Endothelial cell of umbilical vein (primary cell): Measurements from ENCODE around the gene GARIN5B. TPM values are rescaled to one million over a fixed set of nuclear protein-coding genes. Genes with fewer than 3 reads are reported as not detected.

ENCODE experiments used
- BruUV-seq: library from RNA; stranded (reverse); fragments of 400-500 nt; replicated peaks from 2 replicates; lab custom pipeline; 2021; lab: Mats Ljungman, UMichigan
- CTCF ChIA-PET: fragments of 300-600, 350-600 bp; sonication (Branson Sonifier 250); formaldehyde crosslinking; loops from one replicate; lab custom pipeline; 2021; ENCODE audit warnings: antibody characterized with exemption, inconsistent platforms; lab: Charles Lee
- POLR2A ChIA-PET: fragments of 300-600, 350-600 bp; sonication (Branson Sonifier 250); formaldehyde crosslinking; loops from one replicate; lab custom pipeline; 2021; ENCODE audit warnings: antibody characterized with exemption, inconsistent platforms; lab: Charles Lee
- DNase-seq: peaks from one replicate; pipeline ENCODE4 v3.0.0-alpha.2; 2011; ENCODE audit warnings: low read depth, low spot score
- FAIRE-seq: peaks from 2 replicates; lab custom pipeline; 2011; peaks lifted over from hg19 to GRCh38; lab: Jason Lieb, UNC
- H2AFZ ChIP-seq: 2 replicates; pipeline ENCODE4 v1.6.0; 2012; ENCODE audit warnings: low read depth, low read length, control low read depth, inconsistent platforms
- H3K27ac ChIP-seq: 2 replicates; pipeline ENCODE4 v1.5.1; 2011; ENCODE audit warnings: low read depth, mild to moderate bottlenecking, control low read depth, low read length, moderate library complexity; ENCODE audit not compliant: insufficient read depth
- H3K27me3 ChIP-seq, 2 experiments: 2 replicates each; pipeline versions ENCODE4 v1.6.0 to v1.6.1; 2011; ENCODE audit warnings: low read length in 2 of 2, mixed read lengths in 1 of 2; ENCODE audit not compliant: control insufficient read depth in 2 of 2, insufficient read depth in 2 of 2
- H3K36me3 ChIP-seq, 2 experiments: 2 replicates in 1 of 2; 3 replicates in 1 of 2; pipeline ENCODE4 v1.5.1; 2011; ENCODE audit warnings: low read length in 2 of 2, mild to moderate bottlenecking in 1 of 2, moderate library complexity in 1 of 2; ENCODE audit not compliant: control insufficient read depth in 2 of 2, insufficient read depth in 2 of 2; ENCODE audit errors: extremely low read depth in 1 of 2
- H3K4me1 ChIP-seq: 3 replicates; pipeline ENCODE4 v1.5.1; 2011; ENCODE audit warnings: mild to moderate bottlenecking, low read length; ENCODE audit not compliant: control insufficient read depth, insufficient read depth; ENCODE audit errors: extremely low read depth
- H3K4me2 ChIP-seq: 2 replicates; pipeline ENCODE4 v1.6.1; 2011; ENCODE audit warnings: low read length, control low read depth, mixed read lengths; ENCODE audit not compliant: insufficient read depth
- H3K4me3 ChIP-seq, 3 experiments: fragments of 200-600 bp in 1 of 3; sonication (generic), shearing (Covaris generic) in 1 of 3; replicated peaks in 1 of 3; 2 replicates each; pipeline ENCODE4 v1.5.1; 2011 to 2016; ENCODE audit warnings: control low read depth in 3 of 3, low read length in 3 of 3, mild to moderate bottlenecking in 2 of 3, inconsistent platforms in 1 of 3, low read depth in 1 of 3, moderate library complexity in 1 of 3; ENCODE audit not compliant: insufficient read depth in 1 of 3
- H3K79me2 ChIP-seq: 2 replicates; pipeline ENCODE4 v1.6.0; 2012; ENCODE audit warnings: low read length, inconsistent platforms; ENCODE audit not compliant: control insufficient read depth, insufficient read depth
- H3K9ac ChIP-seq: replicated peaks from 2 replicates; pipeline ENCODE3; 2011; ENCODE audit warnings: low read length, control low read depth; ENCODE audit not compliant: insufficient read depth; ENCODE audit errors: extremely low read depth
- H3K9me1 ChIP-seq: replicated peaks from 3 replicates; pipeline ENCODE4 v1.6.0; 2011; ENCODE audit warnings: mild to moderate bottlenecking, low read length; ENCODE audit not compliant: control insufficient read depth, insufficient read depth; ENCODE audit errors: extremely low read depth
- H3K9me3 ChIP-seq: replicated peaks from 2 replicates; pipeline ENCODE4 v1.5.1; 2012; ENCODE audit warnings: low read length, inconsistent platforms; ENCODE audit not compliant: control insufficient read depth, insufficient read depth
- H4K20me1 ChIP-seq: replicated peaks from 2 replicates; pipeline ENCODE3; 2011; ENCODE audit warnings: mild to moderate bottlenecking, low read length; ENCODE audit not compliant: control insufficient read depth, insufficient read depth; ENCODE audit errors: extremely low read depth
- CTCF ChIP-seq, 2 donors: IDR thresholded peaks; 1 replicate in 1 of 2; 2 replicates in 1 of 2; pipeline ENCODE4 v1.5.1; 2011; ENCODE audit warnings: low read length in 2 of 2, mild to moderate bottlenecking in 2 of 2, moderate library complexity in 2 of 2, control low read depth in 1 of 2, inconsistent platforms in 1 of 2, low read depth in 1 of 2; ENCODE audit not compliant: insufficient read depth in 1 of 2; ENCODE audit errors: extremely low read depth in 1 of 2
- EZH2 ChIP-seq: IDR thresholded peaks from 2 replicates; pipeline ENCODE4 v1.6.1; 2012; ENCODE audit warnings: borderline replicate concordance, low read depth, mild to moderate bottlenecking, moderate library complexity, low read length, inconsistent platforms; ENCODE audit not compliant: severe bottlenecking
- JUN ChIP-seq: IDR thresholded peaks from 2 replicates; pipeline ENCODE4 v1.6.1; 2011; ENCODE audit warnings: borderline replicate concordance, low read depth; ENCODE audit not compliant: insufficient read length, insufficient read depth
- MAX ChIP-seq: IDR thresholded peaks from 2 replicates; pipeline ENCODE4 v1.6.1; 2011; ENCODE audit not compliant: insufficient read depth, insufficient read length
- MYC ChIP-seq: IDR thresholded peaks from one replicate; pipeline ENCODE4 v1.6.1; 2011; ENCODE audit warnings: mild to moderate bottlenecking, low read depth, low read length
- POLR2AphosphoS5 ChIP-seq: IDR thresholded peaks from 2 replicates; pipeline ENCODE4 v1.6.1; 2012; ENCODE audit warnings: low read depth, mild to moderate bottlenecking, control low read depth, low read length, moderate library complexity; ENCODE audit not compliant: insufficient read depth
- dilution Hi-C: fragments of 300-500 bp; cut with MboI; formaldehyde crosslinking; loops from one replicate; pipeline ENCODE4 v1.15.0; 2019; ENCODE audit warnings: low sequenced_read_pairs; ENCODE audit not compliant: extremely low pct_ligation_motif_present
- intact Hi-C: fragments of 100-400 bp; cut with micrococcal nuclease; formaldehyde crosslinking; loops from one replicate; pipeline ENCODE4 v1.10.0; 2022
- polyA plus RNA-seq, 4 experiments: library from polyadenylated mRNA; depleted of rRNA in 3 of 4; stranded (reverse) in 3 of 4; unstranded in 1 of 4; fragments of >200 nt; gene quantifications; 2 replicates each; pipeline versions ENCODE4 v1.2.1 to v1.2.3, GENCODE V29; 2011 to 2012; ENCODE audit warnings: missing spikeins in 1 of 4
- total RNA-seq: library from RNA; stranded (reverse); gene quantifications from 2 replicates; pipeline ENCODE4 v1.2.3, GENCODE V29; 2021

GARIN5B gene
- total and polyA plus RNA-seq, 2 donors (not counting 3 experiments of a cell fraction or from before 2014, with no cell fraction given), result not detected

- CTCF ChIA-PET, result interaction anchor here (1.5 kb wide), 1 partner anchor 32 kb away, joined by 3 read pairs; no protein-coding TSS in a partner anchor
- H3K9me1 ChIP-seq, result no peaks in the 10 kb centered on the region
- FAIRE-seq (no peak), DNase-seq (no peak)
- POLR2A ChIA-PET, result no interaction called here
- H3K9ac ChIP-seq, result no peak overlapping the region
- H3K36me3 ChIP-seq, result no peaks in the 10 kb centered on the region
- peaks cover 0 to 2% of the 10 kb centered on the region in 2 experiments for H3K27me3 ChIP-seq
- no peaks in the 10 kb centered on the region for H3K79me2 ChIP-seq
- intact Hi-C loops, result no loop called here
- dilution Hi-C loops, result no loop called here
- H3K9me3 ChIP-seq, result no peaks in the 10 kb centered on the region
- H4K20me1 ChIP-seq, result no peaks in the 10 kb centered on the region
- H3K4me2 ChIP-seq, result no peak overlapping the region
- no TSS peak for BruUV-seq
- H3K4me1 ChIP-seq, result no peaks in the 10 kb centered on the region
- no peak overlapping the region for H2AFZ ChIP-seq
- no peak for TF ChIP-seq EZH2
- no peak for TF ChIP-seq JUN
- TF ChIP-seq MYC, result no peak
- TF ChIP-seq POLR2AphosphoS5, result no peak
- H3K4me3 ChIP-seq, result no peak overlapping the region
- H3K27ac ChIP-seq, result no peak overlapping the region
Observed at GRCh38 chr19:55324662-55325061, 38.4 kb downstream of the GARIN5B start.

GRCh38 chr19:55322204-55322885, 40.7 kb downstream of the GARIN5B start:
- ChIA-PET CTCF (interaction anchor here (1.9 to 3.0 kb wide), 4 partner anchors 10 to 96 kb away, joined by 5 to 17 read pairs (median 8); partner anchors contain the start of gene KMT5C), POLR2A (no interaction called here)
- H3K27ac ChIP-seq, result no peak overlapping the region
- no peaks in the 10 kb centered on the region for H3K79me2 ChIP-seq
- H3K4me3 ChIP-seq, result no peak overlapping the region
- no peaks in the 10 kb centered on the region for H4K20me1 ChIP-seq
- DNase-seq (no peak), FAIRE-seq (no peak)
- no peaks in the 10 kb centered on the region for H3K36me3 ChIP-seq
- no peaks in the 10 kb centered on the region for H3K9me3 ChIP-seq
- TF ChIP-seq MAX, result no peak
- no peak for TF ChIP-seq CTCF (IDR thresholded peaks at IDR 0.05; ENCODE audit: extremely low read depth in 1 of 2, insufficient read depth in 1 of 2, low read depth in 1 of 2, low read length in 2 of 2)
- no peak overlapping the region for H3K9ac ChIP-seq
- H3K4me1 ChIP-seq, result no peaks in the 10 kb centered on the region
- no peak overlapping the region for H2AFZ ChIP-seq
- dilution Hi-C loops, result no loop called here
- H3K27me3 ChIP-seq, result peaks cover 0 to 2% of the 10 kb centered on the region in 2 experiments
- H3K9me1 ChIP-seq, result no peaks in the 10 kb centered on the region
- no TSS peak for BruUV-seq
- intact Hi-C loops, result no loop called here
- no peak overlapping the region for H3K4me2 ChIP-seq
